ENCODE data around the gene CSNK1A1.

DNA sequence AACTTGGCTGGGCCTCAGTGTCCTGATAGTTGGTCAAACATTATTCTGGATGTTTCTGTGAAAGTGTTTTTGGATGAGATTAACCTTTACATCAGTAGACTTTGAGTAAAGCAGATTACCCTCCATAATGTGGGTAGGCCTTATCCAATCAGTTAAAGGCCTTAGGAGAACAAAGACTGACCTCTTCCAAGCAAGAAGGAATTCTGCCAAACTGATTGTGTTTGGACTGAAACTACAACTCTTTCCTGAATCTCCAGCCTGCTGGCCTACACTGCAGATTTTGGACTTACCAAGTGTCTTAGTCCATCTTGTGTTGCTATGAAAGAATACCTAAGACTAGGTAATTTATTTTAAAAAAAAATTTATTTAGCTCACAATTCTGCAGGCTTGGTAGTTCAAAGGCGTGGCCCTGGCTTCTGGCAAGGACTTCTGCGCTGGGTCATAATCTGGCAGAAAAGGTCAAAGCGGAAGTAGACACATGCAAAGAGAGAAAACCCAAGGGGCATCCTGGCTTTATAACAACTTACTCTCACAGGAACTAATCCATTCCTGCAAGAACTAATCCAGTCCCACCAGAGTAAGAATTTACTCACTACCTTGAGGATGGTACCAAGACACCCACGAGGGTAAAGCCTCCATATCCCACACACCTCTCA is 21.5 kb upstream of the CSNK1A1 start:
- TF ChIP-seq, protein P1, sequence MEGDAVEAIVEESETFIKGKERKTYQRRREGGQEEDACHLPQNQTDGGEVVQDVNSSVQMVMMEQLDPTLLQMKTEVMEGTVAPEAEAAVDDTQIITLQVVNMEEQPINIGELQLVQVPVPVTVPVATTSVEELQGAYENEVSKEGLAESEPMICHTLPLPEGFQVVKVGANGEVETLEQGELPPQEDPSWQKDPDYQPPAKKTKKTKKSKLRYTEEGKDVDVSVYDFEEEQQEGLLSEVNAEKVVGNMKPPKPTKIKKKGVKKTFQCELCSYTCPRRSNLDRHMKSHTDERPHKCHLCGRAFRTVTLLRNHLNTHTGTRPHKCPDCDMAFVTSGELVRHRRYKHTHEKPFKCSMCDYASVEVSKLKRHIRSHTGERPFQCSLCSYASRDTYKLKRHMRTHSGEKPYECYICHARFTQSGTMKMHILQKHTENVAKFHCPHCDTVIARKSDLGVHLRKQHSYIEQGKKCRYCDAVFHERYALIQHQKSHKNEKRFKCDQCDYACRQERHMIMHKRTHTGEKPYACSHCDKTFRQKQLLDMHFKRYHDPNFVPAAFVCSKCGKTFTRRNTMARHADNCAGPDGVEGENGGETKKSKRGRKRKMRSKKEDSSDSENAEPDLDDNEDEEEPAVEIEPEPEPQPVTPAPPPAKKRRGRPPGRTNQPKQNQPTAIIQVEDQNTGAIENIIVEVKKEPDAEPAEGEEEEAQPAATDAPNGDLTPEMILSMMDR (IDR thresholded peaks at IDR 0.05) = no peak
- no peak for TF ChIP-seq ZFX (IDR thresholded peaks at IDR 0.05; ENCODE audit: borderline replicate concordance)

All from 22Rv1 (cell line).